Prostate gland (tissue), 2 donors: ENCODE results near the gene PLA2R1.

Source experiments
- CTCF ChIP-seq, 4 experiments: fragments of 200-600 bp in 2 of 4; fragments of 450-650 bp in 2 of 4; sonication (generic) in 2 of 4; IDR thresholded peaks; 1 replicate in 3 of 4; 2 replicates in 1 of 4; pipeline ENCODE4 v1.5.1; 2016 to 2019; ENCODE audit warnings: antibody characterized with exemption in 4 of 4, mild to moderate bottlenecking in 2 of 4, moderate library complexity in 2 of 4
- POLR2A ChIP-seq: fragments of 450-650 bp; IDR thresholded peaks from one replicate; pipeline ENCODE4 v1.6.1; 2016; ENCODE audit warnings: antibody characterized with exemption, mild to moderate bottlenecking
- POLR2AphosphoS5 ChIP-seq: sonication (generic); formaldehyde crosslinking; IDR thresholded peaks from one replicate; pipeline ENCODE4 v1.6.1; 2017; ENCODE audit warnings: antibody characterized with exemption

- TF ChIP-seq CTCF (IDR thresholded peaks at IDR 0.05) (no peak), POLR2AphosphoS5 (no peak), POLR2A (no peak)
Observed at GRCh38 chr2:160061944-160062291, 497 bp downstream of the PLA2R1 start.
